ENCODE data around the gene RAPGEF2.

DNA sequence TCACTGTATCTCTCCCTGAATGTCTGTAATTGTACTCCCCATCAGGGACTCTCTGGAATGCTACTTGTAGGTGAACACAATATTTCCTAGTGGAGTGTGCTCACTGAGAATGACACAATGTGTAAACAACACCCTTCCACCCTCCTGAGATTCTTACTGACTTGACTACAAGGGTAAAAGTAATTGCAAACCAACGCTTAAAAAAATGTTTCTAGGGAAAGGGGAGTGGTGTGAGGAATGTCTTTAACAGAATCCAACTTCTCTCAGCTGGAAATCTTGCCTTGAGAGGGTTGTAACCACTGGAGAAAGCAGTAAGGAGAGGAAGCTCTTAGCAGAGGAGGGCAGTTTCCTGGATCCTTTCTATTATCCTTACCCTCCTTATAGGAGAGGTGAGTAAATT, 5.1 kb upstream of the RAPGEF2 start:
- TF ChIP-seq POLR2AphosphoS5 (IDR thresholded peaks at IDR 0.05), result no peak
- TF ChIP-seq, protein P1, sequence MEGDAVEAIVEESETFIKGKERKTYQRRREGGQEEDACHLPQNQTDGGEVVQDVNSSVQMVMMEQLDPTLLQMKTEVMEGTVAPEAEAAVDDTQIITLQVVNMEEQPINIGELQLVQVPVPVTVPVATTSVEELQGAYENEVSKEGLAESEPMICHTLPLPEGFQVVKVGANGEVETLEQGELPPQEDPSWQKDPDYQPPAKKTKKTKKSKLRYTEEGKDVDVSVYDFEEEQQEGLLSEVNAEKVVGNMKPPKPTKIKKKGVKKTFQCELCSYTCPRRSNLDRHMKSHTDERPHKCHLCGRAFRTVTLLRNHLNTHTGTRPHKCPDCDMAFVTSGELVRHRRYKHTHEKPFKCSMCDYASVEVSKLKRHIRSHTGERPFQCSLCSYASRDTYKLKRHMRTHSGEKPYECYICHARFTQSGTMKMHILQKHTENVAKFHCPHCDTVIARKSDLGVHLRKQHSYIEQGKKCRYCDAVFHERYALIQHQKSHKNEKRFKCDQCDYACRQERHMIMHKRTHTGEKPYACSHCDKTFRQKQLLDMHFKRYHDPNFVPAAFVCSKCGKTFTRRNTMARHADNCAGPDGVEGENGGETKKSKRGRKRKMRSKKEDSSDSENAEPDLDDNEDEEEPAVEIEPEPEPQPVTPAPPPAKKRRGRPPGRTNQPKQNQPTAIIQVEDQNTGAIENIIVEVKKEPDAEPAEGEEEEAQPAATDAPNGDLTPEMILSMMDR (IDR thresholded peaks at IDR 0.05 in 8 of 11, conservative IDR thresholded peaks at IDR 0.05 in 3 of 11), result no peak

Measured in spleen (tissue), 7 donors.